Measurements from ENCODE around the gene PELI1. TPM values are rescaled to one million over a fixed set of nuclear protein-coding genes. Genes with fewer than 3 reads are reported as not detected.
"Not testable (repeated sequence)": the region's sequence is repeated elsewhere in the genome, so short reads cannot be mapped to it uniquely, and the experiment has no call there.

Gene PELI1
- total and polyA plus RNA-seq, 9 donors = 5.7 to 14.4 (median 12.0) TPM

- no peaks in the 10 kb centered on the region for H3K27me3 ChIP-seq
- H3K4me3 ChIP-seq = no peak overlapping the region
- no peak for DNase-seq
- no peak overlapping the region for H3K27ac ChIP-seq
- intact Hi-C loops (cut with DNase I) = no loop called here
- 25 to 43% (median 38%) methylated on average over 1 of the region's 1 CpG for WGBS, 3 donors
- no peaks in the 10 kb centered on the region for H3K9me3 ChIP-seq
- TF ChIP-seq CTCF (IDR thresholded peaks at IDR 0.05) = no peak
- no peak for TF ChIP-seq EP300 (IDR thresholded peaks at IDR 0.05)
- TF ChIP-seq POLR2A (IDR thresholded peaks at IDR 0.05) = no peak
- peaks cover 6% of the 10 kb centered on the region for H3K4me1 ChIP-seq (ENCODE audit: insufficient read depth)
- no peaks in the 10 kb centered on the region for H3K36me3 ChIP-seq
Measured at GRCh38 chr2:64104933-64105332, 39.3 kb downstream of the PELI1 start.

- DNase-seq; H3K4me1 ChIP-seq (ENCODE audit: insufficient read depth); intact Hi-C loops (cut with DNase I); H3K27ac ChIP-seq; H3K27me3 ChIP-seq; H3K36me3 ChIP-seq; H3K9me3 ChIP-seq; H3K4me3 ChIP-seq: not testable (repeated sequence)
- 85 to 92% (median 91%) methylated on average over 7 of the region's 7 CpGs for WGBS, 3 donors
Measured at GRCh38 chr2:64102736-64103135, 41.5 kb downstream of the PELI1 start.

GRCh38 chr2:64101141-64101591 lies 43.1 kb downstream of the PELI1 start:
- intact Hi-C loops (cut with DNase I) = no loop called here
- H3K4me3 ChIP-seq = no peak overlapping the region
- H3K27ac ChIP-seq = no peak overlapping the region
- no peak for DNase-seq
- H3K4me1 ChIP-seq (ENCODE audit: insufficient read depth) = peaks cover 6% of the 10 kb centered on the region
- H3K27me3 ChIP-seq = no peaks in the 10 kb centered on the region
- TF ChIP-seq POLR2A (IDR thresholded peaks at IDR 0.05) = no peak
- TF ChIP-seq CTCF (IDR thresholded peaks at IDR 0.05) = no peak
- no peak for TF ChIP-seq EP300 (IDR thresholded peaks at IDR 0.05)
- H3K36me3 ChIP-seq = no peaks in the 10 kb centered on the region
- H3K9me3 ChIP-seq = no peaks in the 10 kb centered on the region

GRCh38 chr2:64100584-64100983 lies 43.6 kb downstream of the PELI1 start:
- H3K4me3 ChIP-seq; H3K27ac ChIP-seq; H3K36me3 ChIP-seq; H3K27me3 ChIP-seq; H3K4me1 ChIP-seq (ENCODE audit: insufficient read depth); H3K9me3 ChIP-seq; intact Hi-C loops (cut with DNase I); DNase-seq: not testable (repeated sequence)
- 70 to 82% (median 75%) methylated on average over 8 of the region's 8 CpGs for whole genome bisulfite sequencing, 3 donors

GRCh38 chr2:64094663-64095382 lies 49.4 kb downstream of the PELI1 start:
- TF ChIP-seq EP300 (IDR thresholded peaks at IDR 0.05) (no peak), CTCF (IDR thresholded peaks at IDR 0.05) (no peak), POLR2A (IDR thresholded peaks at IDR 0.05) (no peak)
- Histone ChIP-seq H3K27me3 (no peaks in the 10 kb centered on the region), H3K4me1 (ENCODE audit: insufficient read depth) (no peaks in the 10 kb centered on the region), H3K9me3 (no peaks in the 10 kb centered on the region), H3K4me3 (no peak overlapping the region), H3K27ac (no peak overlapping the region), H3K36me3 (no peaks in the 10 kb centered on the region)
- DNase-seq = no peak
- intact Hi-C loops (cut with DNase I) = no loop called here
- 94 to 96% (median 94%) methylated on average over 12 of the region's 12 CpGs for WGBS, 3 donors
